GM23338 (cell line): ENCODE measurements around the gene SMAGP. TPM values are rescaled to one million over a fixed set of nuclear protein-coding genes. Genes with fewer than 3 reads are reported as not detected.

Source experiments
- ATAC-seq: fragments of 200-7000 bp; cut with Tn5 transposase; 3 replicates; pipeline ENCODE4 v1.9.1; 2020
- DNase-seq: peaks from one replicate; pipeline ENCODE4 v3.0.0-alpha.2; 2015; ENCODE audit warnings: low spot score
- H2AFZ ChIP-seq: fragments of 200-600 bp; sonication (generic); 2 replicates; pipeline ENCODE4 v1.8.0; 2016; ENCODE audit warnings: antibody characterized with exemption, mild to moderate bottlenecking, moderate library complexity
- H3F3A ChIP-seq: fragments of 200-600 bp; sonication (generic); replicated peaks from 2 replicates; pipeline ENCODE4 v1.8.0; 2017; ENCODE audit warnings: antibody characterized with exemption, mixed run types, low read depth
- H3K27ac ChIP-seq: fragments of 200-600 bp; sonication (generic); 2 replicates; pipeline ENCODE4 v1.6.1; 2016; ENCODE audit warnings: low read depth
- H3K27me3 ChIP-seq: fragments of 200-600 bp; sonication (generic); 2 replicates; pipeline ENCODE4 v1.8.0; 2016; ENCODE audit warnings: mild to moderate bottlenecking, mixed run types, moderate library complexity; ENCODE audit not compliant: insufficient read depth
- H3K36me3 ChIP-seq: fragments of 200-600 bp; sonication (generic); 2 replicates; pipeline ENCODE4 v1.8.0; 2016; ENCODE audit warnings: mild to moderate bottlenecking; ENCODE audit not compliant: insufficient read depth
- H3K4me1 ChIP-seq: fragments of 200-600 bp; sonication (generic); 2 replicates; pipeline ENCODE4 v1.8.0; 2016; ENCODE audit warnings: mild to moderate bottlenecking, moderate library complexity; ENCODE audit not compliant: insufficient read depth
- H3K4me2 ChIP-seq: fragments of 200-600 bp; sonication (generic); 2 replicates; pipeline ENCODE4 v1.7.1; 2017; ENCODE audit warnings: mixed run types
- H3K4me3 ChIP-seq: fragments of 200-600 bp; sonication (generic); 2 replicates; pipeline ENCODE4 v1.6.1; 2016; ENCODE audit warnings: mixed run types
- H3K79me2 ChIP-seq: fragments of 200-600 bp; sonication (generic); replicated peaks from 2 replicates; pipeline ENCODE4 v1.8.0; 2017; ENCODE audit warnings: mild to moderate bottlenecking; ENCODE audit not compliant: insufficient read depth
- H3K9me2 ChIP-seq: fragments of 200-600 bp; sonication (generic); 2 replicates; pipeline ENCODE4 v1.8.0; 2017; ENCODE audit not compliant: insufficient read depth
- H4K20me1 ChIP-seq: fragments of 200-600 bp; sonication (generic); replicated peaks from 2 replicates; pipeline ENCODE4 v1.8.0; 2017; ENCODE audit warnings: mild to moderate bottlenecking; ENCODE audit not compliant: insufficient read depth
- H3K27ac Mint-ChIP-seq: 2 replicates; pipeline ENCODE4 v1.8.0; 2020; ENCODE audit warnings: inconsistent platforms, mild to moderate bottlenecking, moderate library complexity, mixed read lengths
- H3K27me3 Mint-ChIP-seq: 3 replicates; pipeline ENCODE4 v1.8.0; 2022; ENCODE audit warnings: low read depth, mild to moderate bottlenecking, moderate library complexity, mixed read lengths, inconsistent platforms; ENCODE audit not compliant: insufficient read depth, poor library complexity
- H3K36me3 Mint-ChIP-seq: 3 replicates; pipeline ENCODE4 v1.8.0; 2021; ENCODE audit warnings: low read depth, mild to moderate bottlenecking, inconsistent platforms, moderate library complexity, mixed read lengths
- H3K4me1 Mint-ChIP-seq: 3 replicates; pipeline ENCODE4 v1.8.0; 2020; ENCODE audit warnings: mild to moderate bottlenecking, inconsistent platforms, mixed read lengths
- H3K4me3 Mint-ChIP-seq: 3 replicates; pipeline ENCODE4 v1.8.0; 2021; ENCODE audit warnings: moderate library complexity, mild to moderate bottlenecking, inconsistent platforms, mixed read lengths
- H3K9me3 Mint-ChIP-seq: 3 replicates; pipeline ENCODE4 v1.8.0; 2020; ENCODE audit warnings: moderate library complexity, mild to moderate bottlenecking, inconsistent platforms, mixed read lengths
- CREB1 ChIP-seq: fragments of 250-450 bp; sonication (Bioruptor Pico); IDR thresholded peaks from 2 replicates; pipeline ENCODE4 v1.5.0; 2020; ENCODE audit warnings: low read depth, mild to moderate bottlenecking, moderate library complexity
- CTCF ChIP-seq, 2 experiments: fragments of 200-600 bp in 1 of 2; sonication (generic) in 1 of 2; conservative IDR thresholded peaks; 2 replicates each; pipeline versions ENCODE4 v1.5.1 to v1.6.1; 2016 to 2017; ENCODE audit warnings: antibody characterized with exemption in 2 of 2, low read depth in 2 of 2, mild to moderate bottlenecking in 2 of 2, moderate library complexity in 1 of 2
- ETS1 ChIP-seq: IDR thresholded peaks from 2 replicates; pipeline ENCODE4 v1.6.1; 2016; ENCODE audit warnings: antibody characterized with exemption
- EZH2 ChIP-seq: fragments of 200-600 bp; sonication (generic); IDR thresholded peaks from one replicate; pipeline ENCODE4 v1.8.0; 2017; ENCODE audit warnings: antibody characterized with exemption, mild to moderate bottlenecking, low read depth; ENCODE audit not compliant: unreplicated experiment
- EZH2phosphoT487 ChIP-seq: fragments of 200-600 bp; sonication (generic); IDR thresholded peaks from one replicate; pipeline ENCODE4 v1.8.1; 2018; ENCODE audit warnings: antibody characterized with exemption; ENCODE audit not compliant: unreplicated experiment
- JUNB ChIP-seq: IDR thresholded peaks from one replicate; pipeline ENCODE4 v1.6.1; 2016; ENCODE audit warnings: antibody characterized with exemption; ENCODE audit not compliant: unreplicated experiment
- NANOG ChIP-seq: IDR thresholded peaks from 2 replicates; pipeline ENCODE4 v1.6.1; 2016; ENCODE audit warnings: antibody characterized with exemption, borderline replicate concordance
- POLR2AphosphoS5 ChIP-seq: IDR thresholded peaks from 2 replicates; pipeline ENCODE4 v1.6.1; 2016; ENCODE audit warnings: antibody characterized with exemption, low read depth
- REST ChIP-seq: IDR thresholded peaks from one replicate; pipeline ENCODE4 v1.6.1; 2018; ENCODE audit warnings: antibody characterized with exemption; ENCODE audit not compliant: unreplicated experiment
- STAT1 ChIP-seq: IDR thresholded peaks from one replicate; pipeline ENCODE4 v1.6.1; 2016; ENCODE audit warnings: antibody characterized with exemption; ENCODE audit not compliant: unreplicated experiment
- ZNF114 ChIP-seq: fragments of 250-450 bp; sonication (Bioruptor Pico); IDR thresholded peaks from 2 replicates; pipeline ENCODE4 v1.5.0; 2020; ENCODE audit warnings: mild to moderate bottlenecking, moderate library complexity
- ZNF331 ChIP-seq: fragments of 250-450 bp; sonication (Bioruptor Pico); IDR thresholded peaks from 2 replicates; pipeline ENCODE4 v1.5.0; 2020; ENCODE audit warnings: low read depth, mild to moderate bottlenecking, moderate library complexity
- ZNF462 ChIP-seq: fragments of 250-450 bp; sonication (Bioruptor Pico); IDR thresholded peaks from 2 replicates; pipeline ENCODE4 v1.5.0; 2020; ENCODE audit warnings: mild to moderate bottlenecking, moderate library complexity
- polyA plus RNA-seq: library from polyadenylated mRNA; unstranded; fragments of >200 nt; fragmentation: Nextera tagmentation; extraction: Ambion mirVana; gene quantifications from 2 replicates; pipeline ENCODE4 v1.2.1, GENCODE V29; 2016
- total RNA-seq: library from RNA; depleted of rRNA; stranded (reverse); fragments of >200 nt; shearing (Covaris generic); gene quantifications from 2 replicates; pipeline ENCODE4 v1.2.3, GENCODE V29; 2014

Gene SMAGP
- total and polyA plus RNA-seq, 2 experiments from 2014 or later, result 4.7 to 8.2 TPM

- no peak for ATAC-seq
- no peak overlapping the region for H3K27ac ChIP-seq
These were observed 45.0 kb downstream of the SMAGP start for GRCh38 chr12:51225234-51225633.

More at GRCh38 chr12:51225234-51225633, 45.0 kb downstream of the SMAGP start:
- Histone ChIP-seq H3F3A (no peaks in the 10 kb centered on the region), H2AFZ (no peak overlapping the region), H3K4me3 (no peak overlapping the region), H3K4me2 (no peak overlapping the region), H4K20me1 (no peaks in the 10 kb centered on the region), H3K79me2 (peaks cover 2% of the 10 kb centered on the region; the same call in 1 of the 2 replicates), H3K36me3 (no peaks in the 10 kb centered on the region), H3K9me2 (no peaks in the 10 kb centered on the region), H3K27me3 (no peaks in the 10 kb centered on the region), H3K4me1 (no peaks in the 10 kb centered on the region)
- no peak overlapping the region for H3K4me3 Mint-ChIP-seq
- H3K9me3 Mint-ChIP-seq, result no peaks in the 10 kb centered on the region
- no peaks in the 10 kb centered on the region for H3K36me3 Mint-ChIP-seq
- no peaks in the 10 kb centered on the region for H3K27me3 Mint-ChIP-seq
- DNase-seq, result no peak
- TF ChIP-seq ZNF114 (CRISPR knock-in tag), result no peak
- TF ChIP-seq JUNB, result no peak
- no peak for TF ChIP-seq ETS1
- TF ChIP-seq EZH2phosphoT487, result no peak
- TF ChIP-seq STAT1, result no peak
- TF ChIP-seq NANOG, result no peak
- TF ChIP-seq ZNF462 (CRISPR knock-in tag), result no peak
- no peak for TF ChIP-seq POLR2AphosphoS5
- TF ChIP-seq REST, result no peak
- no peak for TF ChIP-seq CTCF (conservative IDR thresholded peaks at IDR 0.05; ENCODE audit: low read depth in 2 of 2)
- TF ChIP-seq ZNF331 (CRISPR knock-in tag), result no peak
- TF ChIP-seq CREB1 (CRISPR knock-in tag), result no peak
- TF ChIP-seq EZH2, result no peak
- H3K27ac Mint-ChIP-seq, result peak overlapping the region; percentile 2; the same call in 1 of the 2 replicates
- peaks cover 3% of the 10 kb centered on the region; the same call in 1 of the 3 replicates for H3K4me1 Mint-ChIP-seq
